ENCODE measurements around the gene BOLA1.
A peak's percentile ranks its signal among the peaks of the same experiment; 100 is the strongest.
"Not testable (repeated sequence)": the region's sequence is repeated elsewhere in the genome, so short reads cannot be mapped to it uniquely, and the experiment has no call there.

The BOLA1 gene

DNA sequence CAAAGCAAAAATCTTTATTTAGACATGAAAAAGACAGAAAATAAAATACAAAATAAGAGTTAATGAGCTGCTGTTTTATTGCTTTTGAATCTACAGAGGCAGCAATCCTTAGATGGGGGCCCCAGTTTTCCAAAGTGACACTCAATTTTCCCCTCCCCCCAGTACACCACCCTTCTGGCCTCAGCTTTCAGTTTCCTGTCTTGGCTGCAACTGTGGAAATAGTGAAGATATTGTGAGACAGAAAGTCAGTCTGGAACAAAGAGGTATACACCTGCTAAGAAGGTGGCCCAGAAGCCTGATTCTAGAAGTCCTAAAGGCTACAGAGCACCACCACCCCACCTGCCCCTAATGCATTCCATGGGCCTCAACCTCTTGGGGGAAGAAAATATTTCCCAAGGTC lies 38.4 kb downstream of the BOLA1 start:
- no peaks in the 10 kb centered on the region for H4K20me1 ChIP-seq (ENCODE audit: insufficient read depth, low read length, poor library complexity, severe bottlenecking)
- H3K9me3 ChIP-seq (ENCODE audit: insufficient read depth, low read depth, low read length) = no peaks in the 10 kb centered on the region
- no peaks in the 10 kb centered on the region for H3K27me3 ChIP-seq (ENCODE audit: insufficient read depth, low read length, poor library complexity, severe bottlenecking)
- H3K79me2 ChIP-seq (ENCODE audit: insufficient read depth, low read length) = no peaks in the 10 kb centered on the region
- H3K4me3 ChIP-seq (ENCODE audit: low read length, poor library complexity, severe bottlenecking) = peak overlapping the region; percentile 54
- no peaks in the 10 kb centered on the region for H3K9me2 ChIP-seq (replicated peaks; ENCODE audit: low read depth, low read length)
- TF ChIP-seq, protein P1, sequence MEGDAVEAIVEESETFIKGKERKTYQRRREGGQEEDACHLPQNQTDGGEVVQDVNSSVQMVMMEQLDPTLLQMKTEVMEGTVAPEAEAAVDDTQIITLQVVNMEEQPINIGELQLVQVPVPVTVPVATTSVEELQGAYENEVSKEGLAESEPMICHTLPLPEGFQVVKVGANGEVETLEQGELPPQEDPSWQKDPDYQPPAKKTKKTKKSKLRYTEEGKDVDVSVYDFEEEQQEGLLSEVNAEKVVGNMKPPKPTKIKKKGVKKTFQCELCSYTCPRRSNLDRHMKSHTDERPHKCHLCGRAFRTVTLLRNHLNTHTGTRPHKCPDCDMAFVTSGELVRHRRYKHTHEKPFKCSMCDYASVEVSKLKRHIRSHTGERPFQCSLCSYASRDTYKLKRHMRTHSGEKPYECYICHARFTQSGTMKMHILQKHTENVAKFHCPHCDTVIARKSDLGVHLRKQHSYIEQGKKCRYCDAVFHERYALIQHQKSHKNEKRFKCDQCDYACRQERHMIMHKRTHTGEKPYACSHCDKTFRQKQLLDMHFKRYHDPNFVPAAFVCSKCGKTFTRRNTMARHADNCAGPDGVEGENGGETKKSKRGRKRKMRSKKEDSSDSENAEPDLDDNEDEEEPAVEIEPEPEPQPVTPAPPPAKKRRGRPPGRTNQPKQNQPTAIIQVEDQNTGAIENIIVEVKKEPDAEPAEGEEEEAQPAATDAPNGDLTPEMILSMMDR (conservative IDR thresholded peaks at IDR 0.05; ENCODE audit: low read length) = no peak
- TF ChIP-seq EZH2phosphoT487 (IDR thresholded peaks at IDR 0.05; ENCODE audit: borderline replicate concordance) = no peak
- H2AFZ ChIP-seq (ENCODE audit: low read length) = peak overlapping the region; percentile 47
- peak overlapping the region; percentile 69 for H3K4me2 ChIP-seq (ENCODE audit: low read depth, low read length, poor library complexity, severe bottlenecking)
- no peaks in the 10 kb centered on the region for H3F3A ChIP-seq (ENCODE audit: low read depth)
- H3K4me1 ChIP-seq (ENCODE audit: insufficient read depth, low read length, poor library complexity, severe bottlenecking) = peaks cover 25% of the 10 kb centered on the region
- H3K9ac ChIP-seq (ENCODE audit: low read depth, low read length, poor library complexity, severe bottlenecking) = peak overlapping the region; percentile 67
- H3K36me3 ChIP-seq (ENCODE audit: insufficient read depth, low read length) = no peaks in the 10 kb centered on the region

DNA sequence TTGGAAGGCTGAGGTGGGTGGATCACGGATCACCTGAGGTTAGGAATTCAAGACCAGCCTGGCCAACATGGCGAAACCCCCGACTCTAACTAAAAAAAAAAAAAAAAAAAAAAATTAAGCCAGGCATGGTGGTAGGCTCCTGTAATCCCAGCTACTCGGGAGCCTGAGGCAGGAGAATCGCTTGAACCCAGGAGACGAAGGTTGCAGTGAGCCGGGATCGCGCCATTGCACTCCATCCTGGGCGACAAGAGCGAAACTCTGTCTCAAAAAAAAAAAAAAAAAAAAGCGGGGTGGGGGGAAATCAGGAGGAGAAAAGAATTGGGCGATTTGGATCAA lies 39.3 kb downstream of the BOLA1 start:
- H3K9me3 ChIP-seq (ENCODE audit: insufficient read depth, low read depth, low read length); H3K36me3 ChIP-seq (ENCODE audit: insufficient read depth, low read length); H3K27me3 ChIP-seq (ENCODE audit: insufficient read depth, low read length, poor library complexity, severe bottlenecking); H3F3A ChIP-seq (ENCODE audit: low read depth); H4K20me1 ChIP-seq (ENCODE audit: insufficient read depth, low read length, poor library complexity, severe bottlenecking); H3K79me2 ChIP-seq (ENCODE audit: insufficient read depth, low read length); H3K9me2 ChIP-seq (replicated peaks; ENCODE audit: low read depth, low read length): not testable (repeated sequence)
- H2AFZ ChIP-seq (ENCODE audit: low read length) = peak overlapping the region; percentile 25; the same call in 1 of the 2 replicates
- peak overlapping the region; percentile 67 for H3K4me2 ChIP-seq (ENCODE audit: low read depth, low read length, poor library complexity, severe bottlenecking)
- H3K4me3 ChIP-seq (ENCODE audit: low read length, poor library complexity, severe bottlenecking) = peak overlapping the region; percentile 55
- peak overlapping the region; percentile 7 for H3K9ac ChIP-seq (ENCODE audit: low read depth, low read length, poor library complexity, severe bottlenecking)
- peaks cover 25% of the 10 kb centered on the region for H3K4me1 ChIP-seq (ENCODE audit: insufficient read depth, low read length, poor library complexity, severe bottlenecking)

DNA sequence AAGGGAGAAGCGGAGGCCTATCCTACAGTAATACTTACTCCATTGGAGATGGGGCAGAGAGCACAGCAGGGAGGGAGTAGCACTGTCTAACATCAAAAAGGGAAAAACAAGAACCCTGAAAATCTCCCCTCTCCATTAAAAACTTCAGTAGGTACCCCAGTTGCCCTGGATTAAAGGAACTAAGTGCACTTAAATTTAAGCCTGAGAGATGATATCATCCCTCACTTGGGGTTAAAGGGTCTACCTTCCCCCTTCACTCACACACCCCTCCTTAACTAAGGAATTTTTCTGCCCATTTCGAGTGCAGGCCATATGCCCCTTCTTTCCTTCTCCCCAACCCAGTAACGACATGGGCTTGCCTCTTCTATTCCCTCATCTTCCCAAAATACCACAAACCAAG lies 41.1 kb downstream of the BOLA1 start:
- Histone ChIP-seq H3K9me2 (replicated peaks; ENCODE audit: low read depth, low read length) (no peaks in the 10 kb centered on the region), H2AFZ (ENCODE audit: low read length) (no peak overlapping the region), H3F3A (ENCODE audit: low read depth) (no peaks in the 10 kb centered on the region), H3K4me2 (ENCODE audit: low read depth, low read length, poor library complexity, severe bottlenecking) (no peak overlapping the region), H3K4me3 (ENCODE audit: low read length, poor library complexity, severe bottlenecking) (no peak overlapping the region), H3K4me1 (ENCODE audit: insufficient read depth, low read length, poor library complexity, severe bottlenecking) (peaks cover 25% of the 10 kb centered on the region), H3K79me2 (ENCODE audit: insufficient read depth, low read length) (no peaks in the 10 kb centered on the region), H3K9ac (ENCODE audit: low read depth, low read length, poor library complexity, severe bottlenecking) (no peak overlapping the region), H3K36me3 (ENCODE audit: insufficient read depth, low read length) (no peaks in the 10 kb centered on the region), H4K20me1 (ENCODE audit: insufficient read depth, low read length, poor library complexity, severe bottlenecking) (no peaks in the 10 kb centered on the region), H3K27me3 (ENCODE audit: insufficient read depth, low read length, poor library complexity, severe bottlenecking) (no peaks in the 10 kb centered on the region), H3K9me3 (ENCODE audit: insufficient read depth, low read depth, low read length) (no peaks in the 10 kb centered on the region)
- no peak for TF ChIP-seq EZH2phosphoT487 (IDR thresholded peaks at IDR 0.05; ENCODE audit: borderline replicate concordance)
- TF ChIP-seq, protein P1 (conservative IDR thresholded peaks at IDR 0.05; ENCODE audit: low read length) = no peak

DNA sequence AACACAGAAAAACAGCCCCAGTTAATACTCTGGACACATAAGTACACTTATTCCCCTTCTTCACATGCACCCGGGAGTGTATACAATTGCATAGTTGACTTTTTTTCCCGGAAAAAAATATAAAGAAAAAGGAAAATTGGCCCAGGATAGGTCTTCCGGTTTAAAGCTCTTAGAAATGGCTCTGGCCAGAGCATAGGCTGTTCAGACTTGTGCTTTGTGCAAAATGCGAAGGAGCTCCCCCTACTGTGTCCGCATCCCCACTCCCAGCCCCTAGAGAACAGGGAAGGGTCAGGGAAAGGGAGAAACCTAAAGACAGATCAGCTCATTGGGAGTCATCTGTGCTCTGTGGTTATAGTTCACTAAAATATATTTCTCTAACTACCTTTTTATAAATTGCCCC lies 42.8 kb downstream of the BOLA1 start:
- Histone ChIP-seq H3K79me2 (ENCODE audit: insufficient read depth, low read length) (no peaks in the 10 kb centered on the region), H3F3A (ENCODE audit: low read depth) (no peaks in the 10 kb centered on the region), H3K4me3 (ENCODE audit: low read length, poor library complexity, severe bottlenecking) (no peak overlapping the region), H2AFZ (ENCODE audit: low read length) (no peak overlapping the region), H3K27me3 (ENCODE audit: insufficient read depth, low read length, poor library complexity, severe bottlenecking) (no peaks in the 10 kb centered on the region), H3K4me2 (ENCODE audit: low read depth, low read length, poor library complexity, severe bottlenecking) (no peak overlapping the region), H3K9ac (ENCODE audit: low read depth, low read length, poor library complexity, severe bottlenecking) (no peak overlapping the region), H3K9me2 (replicated peaks; ENCODE audit: low read depth, low read length) (no peaks in the 10 kb centered on the region), H3K9me3 (ENCODE audit: insufficient read depth, low read depth, low read length) (no peaks in the 10 kb centered on the region), H4K20me1 (ENCODE audit: insufficient read depth, low read length, poor library complexity, severe bottlenecking) (no peaks in the 10 kb centered on the region), H3K36me3 (ENCODE audit: insufficient read depth, low read length) (no peaks in the 10 kb centered on the region), H3K4me1 (ENCODE audit: insufficient read depth, low read length, poor library complexity, severe bottlenecking) (peaks cover 22% of the 10 kb centered on the region)
- no peak for TF ChIP-seq EZH2phosphoT487 (IDR thresholded peaks at IDR 0.05; ENCODE audit: borderline replicate concordance)
- TF ChIP-seq, protein P1 (conservative IDR thresholded peaks at IDR 0.05; ENCODE audit: low read length) = no peak; the same call in 1 of the 2 replicates
